OCI-LY7 (cell line): ENCODE data around the gene KRCC1.

Source experiments
- CTCF ChIP-seq: fragments of 200-600 bp; sonication (generic); conservative IDR thresholded peaks from 2 replicates; pipeline ENCODE4 v1.5.1; 2014; ENCODE audit warnings: mild to moderate bottlenecking, antibody characterized with exemption, low read length, moderate library complexity, mixed read lengths
- EZH2phosphoT487 ChIP-seq: fragments of 200-600 bp; sonication (generic); IDR thresholded peaks from 2 replicates; pipeline ENCODE4 v1.6.1; 2018; ENCODE audit warnings: low read depth, borderline replicate concordance, mild to moderate bottlenecking, mixed run types, antibody characterized with exemption, low read length, moderate library complexity, mixed read lengths

- TF ChIP-seq CTCF (no peak), EZH2phosphoT487 (no peak)
Observed at GRCh38 chr2:88097891-88098557, 42.4 kb upstream of the KRCC1 start.
